ENCODE data around the gene RUFY3. TPM values are rescaled to one million over a fixed set of nuclear protein-coding genes. Genes with fewer than 3 reads are reported as not detected.

Gene RUFY3
- total and polyA plus RNA-seq, 9 of the 15 experiments (the other 6 are each of a cell fraction or from before 2014, with no cell fraction given): 4.2 to 31.1 (median 21.5) TPM

GRCh38 chr4:70715097-70715496 is 6.7 kb upstream of the RUFY3 start (continued):
- peak; percentile 68 for TF ChIP-seq MGA (IDR thresholded peaks at IDR 0.05)
- TF ChIP-seq, protein P1, sequence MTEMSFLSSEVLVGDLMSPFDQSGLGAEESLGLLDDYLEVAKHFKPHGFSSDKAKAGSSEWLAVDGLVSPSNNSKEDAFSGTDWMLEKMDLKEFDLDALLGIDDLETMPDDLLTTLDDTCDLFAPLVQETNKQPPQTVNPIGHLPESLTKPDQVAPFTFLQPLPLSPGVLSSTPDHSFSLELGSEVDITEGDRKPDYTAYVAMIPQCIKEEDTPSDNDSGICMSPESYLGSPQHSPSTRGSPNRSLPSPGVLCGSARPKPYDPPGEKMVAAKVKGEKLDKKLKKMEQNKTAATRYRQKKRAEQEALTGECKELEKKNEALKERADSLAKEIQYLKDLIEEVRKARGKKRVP (CRISPR knock-in tag; IDR thresholded peaks at IDR 0.05): peak; percentile 64; the same call in 1 of the 2 replicates
- TF ChIP-seq ZNF175 (CRISPR knock-in tag; IDR thresholded peaks at IDR 0.05; ENCODE audit: low read depth): peak; percentile 85
- no peak for TF ChIP-seq STAT5A (IDR thresholded peaks at IDR 0.05; ENCODE audit: borderline replicate concordance, low read length)
- TF ChIP-seq MCM2 (IDR thresholded peaks at IDR 0.05; ENCODE audit: low read depth): no peak
- TF ChIP-seq L3MBTL2 (IDR thresholded peaks at IDR 0.05): peak; percentile 78; the same call in 1 of the 2 replicates
- no peak for TF ChIP-seq EZH2 (IDR thresholded peaks at IDR 0.05; ENCODE audit: borderline replicate concordance, low read depth, low read length)
- TF ChIP-seq ZNF79 (CRISPR knock-in tag; IDR thresholded peaks at IDR 0.05; ENCODE audit: low read depth): no peak
- TF ChIP-seq NR2C2 (CRISPR knock-in tag; IDR thresholded peaks at IDR 0.05): no peak
- TF ChIP-seq NR2C2 (tag; IDR thresholded peaks at IDR 0.05): peak; percentile 36; the same call in 1 of the 2 replicates
- TF ChIP-seq NR2C1 (IDR thresholded peaks at IDR 0.05): no peak
- TF ChIP-seq NR2C1 (tag; IDR thresholded peaks at IDR 0.05): peak; percentile 56
- 0 out of 2 replicates have a peak, but pooled peaks have one; percentile 20 for TF ChIP-seq ZNF311 (CRISPR knock-in tag; IDR thresholded peaks at IDR 0.05)
- TF ChIP-seq POLR3G (IDR thresholded peaks at IDR 0.05; ENCODE audit: extremely low read depth, insufficient read length, insufficient replicate concordance): no peak
- no peak for TF ChIP-seq YY1 (IDR thresholded peaks at IDR 0.05; ENCODE audit: borderline replicate concordance in 1 of 3, control insufficient read depth in 1 of 3, extremely low read depth in 1 of 3, insufficient read depth in 3 of 3, insufficient read length in 1 of 3, insufficient replicate concordance in 2 of 3, low read depth in 1 of 3, low read length in 2 of 3)
- TF ChIP-seq ZNF316 (IDR thresholded peaks at IDR 0.05): peak; percentile 4; the same call in 1 of the 2 replicates
- TF ChIP-seq NFRKB (IDR thresholded peaks at IDR 0.05; ENCODE audit: low read depth): 0 out of 2 replicates have a peak, but pooled peaks have one; percentile 12
- peak; percentile 37; the same call in 1 of the 2 replicates for TF ChIP-seq ARID1B (IDR thresholded peaks at IDR 0.05)

Measured in K562 (cell line).